Smooth muscle cell (in vitro differentiated cells): ENCODE data around the gene CD47. TPM values are rescaled to one million over a fixed set of nuclear protein-coding genes. Genes with fewer than 3 reads are reported as not detected.

Experiments used
- DNase-seq: peaks from one replicate; lab custom pipeline; 2025; ENCODE audit not compliant: unreplicated experiment; lab: John Stamatoyannopoulos, UW
- H2AFZ ChIP-seq: fragments of 200-600 bp; sonication (generic); 2 replicates; pipeline ENCODE4 v1.6.0; 2016; ENCODE audit warnings: antibody characterized with exemption, low read depth, mild to moderate bottlenecking
- H3F3A ChIP-seq: fragments of 200-600 bp; sonication (generic); 2 replicates; pipeline ENCODE4 v1.6.0; 2017; ENCODE audit warnings: antibody characterized with exemption, low read depth
- H3K27ac ChIP-seq: fragments of 200-600 bp; sonication (generic); 2 replicates; pipeline ENCODE4 v1.5.1; 2016; ENCODE audit warnings: low read depth, mild to moderate bottlenecking
- H3K27me3 ChIP-seq: fragments of 200-600 bp; sonication (generic); 2 replicates; pipeline ENCODE4 v1.6.1; 2016; ENCODE audit warnings: low read depth, mild to moderate bottlenecking
- H3K36me3 ChIP-seq: fragments of 200-600 bp; sonication (generic); 2 replicates; pipeline ENCODE4 v1.5.1; 2016; ENCODE audit warnings: low read depth
- H3K4me1 ChIP-seq: fragments of 200-600 bp; sonication (generic); 2 replicates; pipeline ENCODE4 v1.5.1; 2016; ENCODE audit warnings: low read depth
- H3K4me2 ChIP-seq: fragments of 200-600 bp; sonication (generic); 2 replicates; pipeline ENCODE4 v1.6.0; 2016; ENCODE audit warnings: mild to moderate bottlenecking
- H3K4me3 ChIP-seq: fragments of 200-600 bp; sonication (generic); 2 replicates; pipeline ENCODE4 v1.5.1; 2016; ENCODE audit warnings: mild to moderate bottlenecking
- H3K79me2 ChIP-seq: fragments of 200-600 bp; sonication (generic); 2 replicates; pipeline ENCODE4 v1.6.0; 2016; ENCODE audit warnings: low read depth, mild to moderate bottlenecking
- H3K9ac ChIP-seq: fragments of 200-600 bp; sonication (generic); 2 replicates; pipeline ENCODE4 v1.6.0; 2016; ENCODE audit warnings: low read depth
- H3K9me3 ChIP-seq: fragments of 200-600 bp; sonication (generic); replicated peaks from 2 replicates; pipeline ENCODE4 v1.5.1; 2016; ENCODE audit warnings: low read depth
- H4K20me1 ChIP-seq: fragments of 200-600 bp; sonication (generic); 2 replicates; pipeline ENCODE4 v1.6.0; 2016; ENCODE audit warnings: low read depth
- WGBS: methylation state at CpG from one replicate; pipeline ENCODE4 v1.1.7; 2016; ENCODE audit warnings: low lambda C conversion rate; 5-methylcytosine and 5-hydroxymethylcytosine counted together
- polyA plus RNA-seq: library from polyadenylated mRNA; unstranded; fragments of >200 nt; fragmentation: Nextera tagmentation; extraction: Ambion mirVana; gene quantifications from 2 replicates; pipeline ENCODE4 v1.2.1, GENCODE V29; 2016
- total RNA-seq: library from RNA; depleted of rRNA; stranded (reverse); fragments of >200 nt; gene quantifications from 2 replicates; pipeline ENCODE4 v1.2.3, GENCODE V29; 2014
- TF ChIP-seq, protein P1 (sequence below): fragments of 200-600 bp; sonication (generic); IDR thresholded peaks from 2 replicates; pipeline ENCODE4 v1.5.1; 2017; ENCODE audit warnings: borderline replicate concordance, mild to moderate bottlenecking, antibody characterized with exemption; ENCODE audit not compliant: insufficient read depth, poor library complexity, severe bottlenecking

Gene CD47
- total and polyA plus RNA-seq, 2 experiments from 2014 or later: 47.1 to 95.6 TPM

DNA sequence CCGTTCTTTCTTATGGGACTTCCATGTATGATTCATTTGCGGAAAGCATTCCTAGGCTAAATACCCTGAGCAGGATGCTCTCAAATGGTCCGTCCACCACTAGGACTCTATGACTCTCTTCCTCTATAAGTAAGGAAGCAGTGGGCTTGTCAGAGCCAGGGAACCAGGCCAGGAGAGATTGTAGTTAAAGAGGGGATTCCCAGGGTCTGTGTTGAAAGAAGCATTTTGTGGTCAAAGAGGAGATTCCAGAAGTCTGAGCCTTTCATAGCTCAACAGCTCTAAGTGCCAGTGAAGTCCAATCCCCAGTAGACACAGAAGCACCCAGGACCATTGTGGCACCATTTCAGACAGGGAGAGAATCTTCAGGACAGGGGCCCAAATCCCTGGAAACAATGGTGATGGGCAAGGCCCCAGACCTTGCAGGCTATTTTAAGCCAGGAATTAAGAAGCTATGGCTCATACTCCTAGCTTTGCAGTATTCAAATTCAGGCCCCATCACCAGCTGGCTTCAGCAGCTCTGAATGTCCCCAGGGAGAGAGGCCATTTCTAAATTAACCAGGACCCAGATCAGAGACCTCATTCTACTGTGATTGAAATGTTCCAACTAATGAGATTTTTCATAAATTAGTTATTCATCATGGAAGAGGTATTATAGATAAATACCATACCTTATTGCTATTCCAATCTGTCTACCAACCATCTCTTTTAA lies 81.7 kb downstream of the CD47 start:
- WGBS: 44% methylated on average over 3 of the region's 3 CpGs
- no peak for DNase-seq
- peak overlapping the region; percentile 15 for H3K4me2 ChIP-seq

DNA sequence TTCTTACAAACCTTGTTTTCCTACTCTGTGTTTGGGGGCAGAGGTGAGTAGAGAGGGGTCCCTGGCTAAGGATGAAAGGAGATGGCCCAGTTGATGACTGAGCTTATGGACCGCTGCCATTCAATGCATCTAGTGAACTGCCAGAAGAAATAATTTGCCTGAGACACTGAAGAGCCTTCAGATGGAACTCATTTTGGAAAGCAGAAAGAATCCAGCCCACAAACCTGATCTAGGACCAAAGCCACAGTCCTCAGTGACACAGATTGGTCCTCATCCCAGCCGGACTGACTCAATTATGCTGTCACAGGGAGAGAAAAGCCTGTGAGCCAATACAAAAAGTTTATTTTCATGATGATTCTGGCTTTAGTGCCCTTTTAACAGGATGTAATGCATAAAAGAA lies 82.7 kb downstream of the CD47 start:
- H3K4me1 ChIP-seq: no peaks in the 10 kb centered on the region
- H3K4me2 ChIP-seq: no peak overlapping the region
- no peaks in the 10 kb centered on the region for H4K20me1 ChIP-seq
- WGBS: 97% methylated on average over 2 of the region's 2 CpGs
- H3F3A ChIP-seq: no peaks in the 10 kb centered on the region
- H3K27ac ChIP-seq: peak overlapping the region; percentile 44
- no peak for DNase-seq
- H3K27me3 ChIP-seq: no peaks in the 10 kb centered on the region
- no peak overlapping the region for H3K4me3 ChIP-seq
- TF ChIP-seq, protein P1, sequence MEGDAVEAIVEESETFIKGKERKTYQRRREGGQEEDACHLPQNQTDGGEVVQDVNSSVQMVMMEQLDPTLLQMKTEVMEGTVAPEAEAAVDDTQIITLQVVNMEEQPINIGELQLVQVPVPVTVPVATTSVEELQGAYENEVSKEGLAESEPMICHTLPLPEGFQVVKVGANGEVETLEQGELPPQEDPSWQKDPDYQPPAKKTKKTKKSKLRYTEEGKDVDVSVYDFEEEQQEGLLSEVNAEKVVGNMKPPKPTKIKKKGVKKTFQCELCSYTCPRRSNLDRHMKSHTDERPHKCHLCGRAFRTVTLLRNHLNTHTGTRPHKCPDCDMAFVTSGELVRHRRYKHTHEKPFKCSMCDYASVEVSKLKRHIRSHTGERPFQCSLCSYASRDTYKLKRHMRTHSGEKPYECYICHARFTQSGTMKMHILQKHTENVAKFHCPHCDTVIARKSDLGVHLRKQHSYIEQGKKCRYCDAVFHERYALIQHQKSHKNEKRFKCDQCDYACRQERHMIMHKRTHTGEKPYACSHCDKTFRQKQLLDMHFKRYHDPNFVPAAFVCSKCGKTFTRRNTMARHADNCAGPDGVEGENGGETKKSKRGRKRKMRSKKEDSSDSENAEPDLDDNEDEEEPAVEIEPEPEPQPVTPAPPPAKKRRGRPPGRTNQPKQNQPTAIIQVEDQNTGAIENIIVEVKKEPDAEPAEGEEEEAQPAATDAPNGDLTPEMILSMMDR: no peak
- no peak overlapping the region for H3K9ac ChIP-seq
- H3K36me3 ChIP-seq: no peaks in the 10 kb centered on the region
- H2AFZ ChIP-seq: no peak overlapping the region
- no peaks in the 10 kb centered on the region for H3K9me3 ChIP-seq
- H3K79me2 ChIP-seq: no peaks in the 10 kb centered on the region

More for the DNA sequence above, 81.7 kb downstream of the CD47 start:
- Histone ChIP-seq H3F3A (no peaks in the 10 kb centered on the region), H3K79me2 (no peaks in the 10 kb centered on the region), H3K27me3 (no peaks in the 10 kb centered on the region), H3K27ac (peak overlapping the region; percentile 66), H3K9ac (no peak overlapping the region), H2AFZ (no peak overlapping the region), H3K36me3 (no peaks in the 10 kb centered on the region), H3K4me3 (no peak overlapping the region), H4K20me1 (no peaks in the 10 kb centered on the region), H3K9me3 (no peaks in the 10 kb centered on the region), H3K4me1 (no peaks in the 10 kb centered on the region)
- TF ChIP-seq, protein P1: no peak

DNA sequence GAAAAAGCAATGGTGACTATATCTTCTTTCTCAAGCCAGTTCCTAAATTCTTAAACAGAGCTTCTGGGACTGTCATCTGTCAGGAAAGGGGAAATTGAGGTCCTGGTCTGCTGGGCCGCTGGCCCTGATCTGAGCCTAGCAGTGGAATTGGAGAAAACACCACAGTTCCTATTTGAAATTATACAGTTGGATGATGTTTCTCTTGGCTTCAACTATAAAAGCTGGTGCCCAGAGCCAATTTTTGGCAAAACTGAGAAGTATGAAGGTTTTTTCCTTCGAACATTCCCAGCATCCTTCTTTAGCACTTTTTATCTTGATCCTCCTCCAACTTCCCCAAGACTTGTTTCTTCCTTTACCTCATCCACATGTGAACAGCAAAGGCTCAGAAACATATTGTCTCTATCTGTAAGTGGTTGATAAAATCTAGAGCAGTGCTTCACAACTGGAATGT lies 83.9 kb downstream of the CD47 start:
- H3K4me2 ChIP-seq: no peak overlapping the region
- H3K9ac ChIP-seq: no peak overlapping the region
- no peak overlapping the region for H2AFZ ChIP-seq

More for the DNA sequence above, 83.9 kb downstream of the CD47 start:
- H4K20me1 ChIP-seq: no peaks in the 10 kb centered on the region
- H3K27me3 ChIP-seq: no peaks in the 10 kb centered on the region
- H3K4me1 ChIP-seq: no peaks in the 10 kb centered on the region
- WGBS: 96% methylated on average over 2 of the region's 2 CpGs
- H3F3A ChIP-seq: no peaks in the 10 kb centered on the region
- peak overlapping the region; percentile 40 for H3K27ac ChIP-seq
- no peaks in the 10 kb centered on the region for H3K79me2 ChIP-seq
- DNase-seq: no peak
- no peak overlapping the region for H3K4me3 ChIP-seq
- no peaks in the 10 kb centered on the region for H3K9me3 ChIP-seq
- H3K36me3 ChIP-seq: no peaks in the 10 kb centered on the region
- TF ChIP-seq, protein P1: no peak
